ENCODE measurements around the gene CAPN1. TPM values are rescaled to one million over a fixed set of nuclear protein-coding genes. Genes with fewer than 3 reads are reported as not detected.
A peak's percentile ranks its signal among the peaks of the same experiment; 100 is the strongest.

The CAPN1 gene
- total RNA-seq, 2 experiments from 2014 or later = 80.3 to 83.2 TPM

GRCh38 chr11:65251476-65251875 lies 69.7 kb downstream of the CAPN1 start:
- no peak overlapping the region for H3K4me3 Mint-ChIP-seq
- POLR2A ChIA-PET = no interaction called here

GRCh38 chr11:65254724-65255123 lies 73.0 kb downstream of the CAPN1 start:
- H3K36me3 ChIP-seq (ENCODE audit: insufficient read depth, low read length) = no peaks in the 10 kb centered on the region
- Mint-ChIP-seq H3K36me3 (ENCODE audit: low read depth) (no peaks in the 10 kb centered on the region), H3K27me3 (peaks cover 9% of the 10 kb centered on the region), H3K4me3 (no peak overlapping the region), H3K4me1 (ENCODE audit: low read depth) (peaks cover 10% of the 10 kb centered on the region), H3K9me3 (no peaks in the 10 kb centered on the region), H3K27ac (no peak overlapping the region)
- ChIA-PET CTCF (no interaction called here), POLR2A (no interaction called here)
- DNase-seq (no peak), ATAC-seq (ENCODE audit: poor library complexity) (no peak)
- H3K4me3 ChIP-seq (ENCODE audit: low read length) = no peak overlapping the region
- no peaks in the 10 kb centered on the region for H3K4me1 ChIP-seq (ENCODE audit: insufficient read depth, low read length)
- no peak for TF ChIP-seq CTCF (IDR thresholded peaks at IDR 0.05)
- no peaks in the 10 kb centered on the region for H3K27me3 ChIP-seq (ENCODE audit: control insufficient read depth in 1 of 2, insufficient read depth in 2 of 2, low read length in 2 of 2)
- no peaks in the 10 kb centered on the region for H3K9me3 ChIP-seq (ENCODE audit: control insufficient read depth in 1 of 2, insufficient read depth in 1 of 2, low read length in 2 of 2)
- intact Hi-C loops (cut with DNase I, micrococcal nuclease) = no loop called here
- H3K27ac ChIP-seq (ENCODE audit: low read depth in 1 of 2, low read length in 2 of 2) = no peak overlapping the region

More at GRCh38 chr11:65251476-65251875, 69.7 kb downstream of the CAPN1 start:
- Mint-ChIP-seq H3K36me3 (ENCODE audit: low read depth) (no peaks in the 10 kb centered on the region), H3K27ac (no peak overlapping the region), H3K27me3 (peaks cover 9% of the 10 kb centered on the region), H3K4me1 (ENCODE audit: low read depth) (no peaks in the 10 kb centered on the region), H3K9me3 (no peaks in the 10 kb centered on the region)
- TF ChIP-seq CTCF (IDR thresholded peaks at IDR 0.05) = no peak
- H3K36me3 ChIP-seq (ENCODE audit: insufficient read depth, low read length) = no peaks in the 10 kb centered on the region
- intact Hi-C loops (cut with DNase I, micrococcal nuclease) = no loop called here
- H3K4me3 ChIP-seq (ENCODE audit: low read length) = no peak overlapping the region
- no peak overlapping the region for H3K27ac ChIP-seq (ENCODE audit: low read depth in 1 of 2, low read length in 2 of 2)
- no peaks in the 10 kb centered on the region for H3K9me3 ChIP-seq (ENCODE audit: control insufficient read depth in 1 of 2, insufficient read depth in 1 of 2, low read length in 2 of 2)
- CTCF ChIA-PET = no interaction called here
- H3K4me1 ChIP-seq (ENCODE audit: insufficient read depth, low read length) = no peaks in the 10 kb centered on the region
- DNase-seq = no peak
- ATAC-seq (ENCODE audit: poor library complexity) = no peak
- H3K27me3 ChIP-seq (ENCODE audit: control insufficient read depth in 1 of 2, insufficient read depth in 2 of 2, low read length in 2 of 2) = no peaks in the 10 kb centered on the region

GRCh38 chr11:65258988-65259387 lies 77.3 kb downstream of the CAPN1 start:
- peak overlapping the region; percentile 45 for H3K4me3 Mint-ChIP-seq
- CTCF ChIA-PET = interaction anchor here (1.2 kb wide), 1 partner anchor 71 kb away, joined by 3 read pairs; no protein-coding TSS in a partner anchor
- peak overlapping the region; percentile 91 for H3K27ac Mint-ChIP-seq

More at GRCh38 chr11:65258988-65259387, 77.3 kb downstream of the CAPN1 start:
- Histone ChIP-seq H3K4me1 (ENCODE audit: insufficient read depth, low read length) (peaks cover 31% of the 10 kb centered on the region), H3K9me3 (ENCODE audit: control insufficient read depth in 1 of 2, insufficient read depth in 1 of 2, low read length in 2 of 2) (no peaks in the 10 kb centered on the region), H3K27me3 (ENCODE audit: control insufficient read depth in 1 of 2, insufficient read depth in 2 of 2, low read length in 2 of 2) (no peaks in the 10 kb centered on the region), H3K36me3 (ENCODE audit: insufficient read depth, low read length) (no peaks in the 10 kb centered on the region), H3K27ac (ENCODE audit: low read depth in 1 of 2, low read length in 2 of 2) (no peak overlapping the region), H3K4me3 (ENCODE audit: low read length) (no peak overlapping the region)
- Mint-ChIP-seq H3K4me1 (ENCODE audit: low read depth) (peaks cover 38% of the 10 kb centered on the region), H3K36me3 (ENCODE audit: low read depth) (peaks cover 13% of the 10 kb centered on the region), H3K27me3 (peaks cover 2% of the 10 kb centered on the region), H3K9me3 (no peaks in the 10 kb centered on the region)
- no peak for TF ChIP-seq CTCF (IDR thresholded peaks at IDR 0.05)
- ATAC-seq (ENCODE audit: poor library complexity) (no peak), DNase-seq (no peak)
- POLR2A ChIA-PET = no interaction called here
- intact Hi-C loops (cut with DNase I, micrococcal nuclease) = no loop called here
